ENCODE measurements around the gene CXCL11.
"Not testable (repeated sequence)": the region's sequence is repeated elsewhere in the genome, so short reads cannot be mapped to it uniquely, and the experiment has no call there.

DNA sequence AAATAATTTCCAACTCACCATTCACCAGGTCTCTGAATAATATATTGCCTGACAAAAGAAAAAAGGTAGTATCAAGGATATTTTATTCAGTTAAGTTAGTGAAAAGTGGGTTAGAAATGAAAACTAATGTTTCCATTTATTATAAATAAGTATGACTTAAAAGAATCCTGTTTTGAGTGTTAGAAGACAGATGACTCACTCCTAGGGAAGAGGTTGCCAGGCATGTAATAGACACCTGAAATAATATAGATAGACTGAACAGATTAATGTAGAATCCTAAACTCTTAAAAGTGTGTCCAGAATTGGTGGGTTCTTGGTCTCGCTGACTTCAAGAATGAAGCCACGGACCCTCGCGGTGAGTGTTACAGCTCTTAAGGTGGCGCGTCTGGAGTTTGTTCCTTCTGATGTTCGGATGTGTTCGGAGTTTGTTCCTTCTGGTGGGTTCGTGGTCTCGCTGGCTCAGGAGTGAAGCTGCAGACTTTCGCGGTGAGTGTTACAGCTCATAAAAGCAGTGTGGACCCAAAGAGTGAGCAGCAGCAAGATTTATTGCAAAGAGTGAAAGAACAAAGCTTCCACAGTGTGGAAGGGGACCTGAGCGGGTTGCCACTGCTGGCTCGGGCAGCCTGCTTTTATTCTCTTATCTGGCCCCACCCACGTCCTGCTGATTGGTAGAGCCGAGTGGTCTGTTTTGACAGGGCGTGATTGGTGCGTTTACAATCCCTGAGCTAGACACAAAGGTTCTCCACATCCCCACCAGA, 6.5 kb upstream of the CXCL11 start:
- TF ChIP-seq, protein P1, sequence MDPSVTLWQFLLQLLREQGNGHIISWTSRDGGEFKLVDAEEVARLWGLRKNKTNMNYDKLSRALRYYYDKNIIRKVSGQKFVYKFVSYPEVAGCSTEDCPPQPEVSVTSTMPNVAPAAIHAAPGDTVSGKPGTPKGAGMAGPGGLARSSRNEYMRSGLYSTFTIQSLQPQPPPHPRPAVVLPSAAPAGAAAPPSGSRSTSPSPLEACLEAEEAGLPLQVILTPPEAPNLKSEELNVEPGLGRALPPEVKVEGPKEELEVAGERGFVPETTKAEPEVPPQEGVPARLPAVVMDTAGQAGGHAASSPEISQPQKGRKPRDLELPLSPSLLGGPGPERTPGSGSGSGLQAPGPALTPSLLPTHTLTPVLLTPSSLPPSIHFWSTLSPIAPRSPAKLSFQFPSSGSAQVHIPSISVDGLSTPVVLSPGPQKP (IDR thresholded peaks at IDR 0.05; ENCODE audit: low read depth, low read length): not testable (repeated sequence)
- not testable (repeated sequence) for TF ChIP-seq MTA3 (IDR thresholded peaks at IDR 0.05; ENCODE audit: borderline replicate concordance, low read length); EP300 (IDR thresholded peaks at IDR 0.05; ENCODE audit: borderline replicate concordance in 1 of 2, control insufficient read depth in 1 of 2, low read depth in 2 of 2, low read length in 2 of 2)
- TF ChIP-seq, protein P2, sequence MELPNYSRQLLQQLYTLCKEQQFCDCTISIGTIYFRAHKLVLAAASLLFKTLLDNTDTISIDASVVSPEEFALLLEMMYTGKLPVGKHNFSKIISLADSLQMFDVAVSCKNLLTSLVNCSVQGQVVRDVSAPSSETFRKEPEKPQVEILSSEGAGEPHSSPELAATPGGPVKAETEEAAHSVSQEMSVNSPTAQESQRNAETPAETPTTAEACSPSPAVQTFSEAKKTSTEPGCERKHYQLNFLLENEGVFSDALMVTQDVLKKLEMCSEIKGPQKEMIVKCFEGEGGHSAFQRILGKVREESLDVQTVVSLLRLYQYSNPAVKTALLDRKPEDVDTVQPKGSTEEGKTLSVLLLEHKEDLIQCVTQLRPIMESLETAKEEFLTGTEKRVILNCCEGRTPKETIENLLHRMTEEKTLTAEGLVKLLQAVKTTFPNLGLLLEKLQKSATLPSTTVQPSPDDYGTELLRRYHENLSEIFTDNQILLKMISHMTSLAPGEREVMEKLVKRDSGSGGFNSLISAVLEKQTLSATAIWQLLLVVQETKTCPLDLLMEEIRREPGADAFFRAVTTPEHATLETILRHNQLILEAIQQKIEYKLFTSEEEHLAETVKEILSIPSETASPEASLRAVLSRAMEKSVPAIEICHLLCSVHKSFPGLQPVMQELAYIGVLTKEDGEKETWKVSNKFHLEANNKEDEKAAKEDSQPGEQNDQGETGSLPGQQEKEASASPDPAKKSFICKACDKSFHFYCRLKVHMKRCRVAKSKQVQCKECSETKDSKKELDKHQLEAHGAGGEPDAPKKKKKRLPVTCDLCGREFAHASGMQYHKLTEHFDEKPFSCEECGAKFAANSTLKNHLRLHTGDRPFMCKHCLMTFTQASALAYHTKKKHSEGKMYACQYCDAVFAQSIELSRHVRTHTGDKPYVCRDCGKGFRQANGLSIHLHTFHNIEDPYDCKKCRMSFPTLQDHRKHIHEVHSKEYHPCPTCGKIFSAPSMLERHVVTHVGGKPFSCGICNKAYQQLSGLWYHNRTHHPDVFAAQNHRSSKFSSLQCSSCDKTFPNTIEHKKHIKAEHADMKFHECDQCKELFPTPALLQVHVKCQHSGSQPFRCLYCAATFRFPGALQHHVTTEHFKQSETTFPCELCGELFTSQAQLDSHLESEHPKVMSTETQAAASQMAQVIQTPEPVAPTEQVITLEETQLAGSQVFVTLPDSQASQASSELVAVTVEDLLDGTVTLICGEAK (IDR thresholded peaks at IDR 0.05; ENCODE audit: borderline replicate concordance): not testable (repeated sequence)
